Tibial nerve (tissue), 4 donors: ENCODE data around the gene IFNGR2. TPM values are rescaled to one million over a fixed set of nuclear protein-coding genes. Genes with fewer than 3 reads are reported as not detected.

Experiments used
- DNase-seq, 2 donors: peaks; one replicate each; pipeline ENCODE4 v3.0.0-alpha.2; 2019; ENCODE audit warnings: low spot score in 2 of 2
- H3K27ac ChIP-seq, 4 donors: fragments of 200-600 bp; sonication (generic) in 3 of 4; one replicate each; pipeline ENCODE4 v1.5.1; 2017 to 2019; ENCODE audit warnings: mild to moderate bottlenecking in 1 of 4
- H3K27me3 ChIP-seq, 2 donors: fragments of 200-600 bp; sonication (generic) in 1 of 2; one replicate each; pipeline versions ENCODE4 v1.5.1 to v1.6.0; 2017 to 2019
- H3K36me3 ChIP-seq, 3 donors: fragments of 200-600 bp; sonication (generic); one replicate each; pipeline ENCODE4 v1.5.1; 2018 to 2019
- H3K4me1 ChIP-seq, 4 donors: fragments of 200-600 bp; sonication (generic) in 3 of 4; one replicate each; pipeline ENCODE4 v1.5.1; 2017 to 2019
- H3K4me3 ChIP-seq, 4 donors: fragments of 200-600 bp; sonication (generic) in 3 of 4; one replicate each; pipeline ENCODE4 v1.5.1; 2017 to 2019; ENCODE audit warnings: mild to moderate bottlenecking in 1 of 4, moderate library complexity in 1 of 4
- H3K9me3 ChIP-seq, 4 donors: fragments of 200-600 bp; sonication (generic) in 3 of 4; one replicate each; pipeline ENCODE4 v1.5.1; 2017 to 2019
- CTCF ChIP-seq, 5 experiments: fragments of 200-600 bp in 3 of 5; fragments of 450-650 bp in 2 of 5; sonication (generic) in 3 of 5; IDR thresholded peaks; one replicate each; pipeline ENCODE4 v1.5.1; 2016 to 2019; ENCODE audit warnings: antibody characterized with exemption in 5 of 5, mild to moderate bottlenecking in 3 of 5, moderate library complexity in 2 of 5
- EP300 ChIP-seq, 2 donors: sonication (generic); formaldehyde crosslinking; IDR thresholded peaks; one replicate each; pipeline ENCODE4 v1.6.1; 2017; ENCODE audit warnings: antibody characterized with exemption in 2 of 2, mild to moderate bottlenecking in 1 of 2
- POLR2A ChIP-seq, 2 donors: fragments of 450-650 bp; IDR thresholded peaks; one replicate each; pipeline ENCODE4 v1.6.1; 2017; ENCODE audit warnings: antibody characterized with exemption in 2 of 2, mild to moderate bottlenecking in 2 of 2, moderate library complexity in 2 of 2
- WGBS, 2 donors: methylation state at CpG; one replicate each; pipeline ENCODE4 v1.1.5; 2018; 5-methylcytosine and 5-hydroxymethylcytosine counted together
- total RNA-seq, 4 donors: library from RNA; depleted of rRNA; stranded (reverse); fragments of >200 nt; gene quantifications; one replicate each; pipeline ENCODE4 v1.1.0, GENCODE V29; 2016

Gene IFNGR2
- total RNA-seq, 4 donors from 2014 or later, result 110 to 153 (median 129) TPM

DNA sequence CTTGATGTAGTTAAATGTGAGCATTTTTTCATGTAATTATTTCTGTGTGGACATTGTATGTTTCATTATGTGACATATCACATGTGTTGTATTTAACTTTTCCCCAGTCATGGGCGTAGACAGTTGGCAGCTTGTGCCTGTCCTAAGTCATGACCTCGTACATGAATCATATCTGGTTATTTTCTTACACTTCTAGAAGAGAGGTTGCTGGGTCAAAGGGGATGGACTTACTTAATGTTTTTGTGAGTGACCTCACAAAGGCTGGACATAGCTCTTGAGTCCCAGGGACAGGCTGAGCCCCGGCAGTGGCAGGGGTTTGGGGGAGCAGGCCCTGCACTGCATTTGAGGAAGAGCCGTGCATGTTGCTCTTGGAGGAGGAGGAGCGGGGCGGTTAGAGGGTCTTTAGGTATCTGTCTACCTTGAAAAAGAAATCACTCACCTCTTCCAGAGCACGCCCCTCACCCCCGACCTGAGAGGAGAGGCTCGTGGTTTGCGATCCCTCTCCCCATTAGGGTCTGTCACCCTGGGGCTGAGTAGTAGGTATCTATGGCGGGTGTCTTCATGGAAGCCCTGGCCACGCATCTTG lies 16.4 kb downstream of the IFNGR2 start:
- peak in 1 of 2 donors; percentile 72 for TF ChIP-seq EP300 (IDR thresholded peaks at IDR 0.05)
- TF ChIP-seq POLR2A (IDR thresholded peaks at IDR 0.05), result no peak

GRCh38 chr21:33421713-33422393 lies 18.6 kb downstream of the IFNGR2 start:
- Histone ChIP-seq H3K27ac (no peak overlapping the region), H3K4me3 (no peak overlapping the region), H3K27me3 (no peaks in the 10 kb centered on the region), H3K9me3 (no peaks in the 10 kb centered on the region), H3K36me3 (peaks cover 19 to 90% (median 34%) of the 10 kb centered on the region in 3 donors), H3K4me1 (peaks cover 0 to 34% (median 20%) of the 10 kb centered on the region in 4 donors)
- 96 to 98% methylated on average over 5 of the region's 5 CpGs for WGBS, 2 donors
- TF ChIP-seq EP300 (IDR thresholded peaks at IDR 0.05) (no peak), CTCF (IDR thresholded peaks at IDR 0.05) (no peak)
- no peak for DNase-seq

More for the DNA sequence above, 16.4 kb downstream of the IFNGR2 start:
- H3K27ac ChIP-seq, result peak overlapping the region in 2 of 4 donors; percentile 72 to 76
- H3K4me3 ChIP-seq, result no peak overlapping the region
- peaks cover 0 to 34% (median 22%) of the 10 kb centered on the region in 4 donors for H3K4me1 ChIP-seq
- H3K9me3 ChIP-seq, result no peaks in the 10 kb centered on the region
- H3K27me3 ChIP-seq, result no peaks in the 10 kb centered on the region
- WGBS, 2 donors, result 72 to 73% methylated on average over 10 to 12 of the region's 12 CpGs
- peaks cover 13 to 90% (median 38%) of the 10 kb centered on the region in 3 donors for H3K36me3 ChIP-seq
- peak in 1 of 2 donors; percentile 51 for DNase-seq

DNA sequence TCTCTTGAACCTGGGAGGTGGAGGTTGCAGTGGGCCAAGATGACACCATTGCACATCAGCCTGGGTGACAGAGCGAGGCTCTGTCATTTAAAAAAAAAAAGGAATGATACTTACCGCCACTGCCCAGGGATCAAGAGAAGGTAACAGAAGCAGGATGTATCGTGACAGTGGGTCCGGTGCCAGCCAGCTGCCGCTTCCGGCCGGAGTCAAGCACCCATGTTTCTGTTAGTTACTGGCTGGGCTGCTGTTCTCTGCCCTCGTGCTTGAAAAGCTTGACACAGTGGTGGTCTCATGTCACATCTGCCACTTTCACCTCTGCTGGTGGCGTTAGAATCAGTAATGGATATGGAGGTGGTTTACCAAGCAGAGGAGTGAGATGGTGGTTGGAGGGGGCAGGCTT lies 21.0 kb downstream of the IFNGR2 start:
- Histone ChIP-seq H3K4me3 (no peak overlapping the region), H3K4me1 (peaks cover 0 to 34% (median 16%) of the 10 kb centered on the region in 4 donors), H3K36me3 (peaks cover 19 to 94% (median 38%) of the 10 kb centered on the region in 3 donors), H3K27me3 (no peaks in the 10 kb centered on the region), H3K27ac (no peak overlapping the region), H3K9me3 (no peaks in the 10 kb centered on the region)
- DNase-seq, result no peak
- TF ChIP-seq EP300 (IDR thresholded peaks at IDR 0.05) (no peak), POLR2A (IDR thresholded peaks at IDR 0.05) (no peak), CTCF (IDR thresholded peaks at IDR 0.05) (no peak)
- 91 to 94% methylated on average over 9 of the region's 9 CpGs for WGBS, 2 donors

DNA sequence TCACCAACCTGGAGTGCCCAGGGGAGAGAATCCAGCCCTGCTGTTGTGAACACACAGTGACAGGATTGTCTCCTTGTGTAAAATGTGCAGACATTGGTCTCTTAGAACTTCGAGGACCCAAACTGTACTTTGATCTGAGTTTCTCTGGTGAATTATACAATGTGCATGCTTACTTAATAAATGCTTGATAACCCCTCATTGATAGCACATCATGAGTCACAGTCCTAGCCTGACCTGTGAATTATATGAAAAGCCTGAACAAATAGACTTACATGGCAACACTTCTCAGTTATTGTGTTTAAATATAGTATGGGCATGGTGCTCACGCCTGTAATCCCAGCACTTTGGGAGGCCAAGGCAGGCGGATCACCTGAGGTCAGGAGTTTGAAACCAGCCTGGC lies 22.6 kb downstream of the IFNGR2 start:
- no peaks in the 10 kb centered on the region for H3K9me3 ChIP-seq
- TF ChIP-seq POLR2A (IDR thresholded peaks at IDR 0.05) (no peak), CTCF (IDR thresholded peaks at IDR 0.05) (no peak), EP300 (IDR thresholded peaks at IDR 0.05) (no peak)
- no peak overlapping the region for H3K27ac ChIP-seq
- H3K4me1 ChIP-seq, result peaks cover 0 to 38% (median 7%) of the 10 kb centered on the region in 4 donors
- H3K36me3 ChIP-seq, result peaks cover 15 to 99% (median 33%) of the 10 kb centered on the region in 3 donors
- no peak overlapping the region for H3K4me3 ChIP-seq
- no peaks in the 10 kb centered on the region for H3K27me3 ChIP-seq
- DNase-seq, result no peak
- 85 to 93% methylated on average over 3 of the region's 3 CpGs for WGBS, 2 donors

DNA sequence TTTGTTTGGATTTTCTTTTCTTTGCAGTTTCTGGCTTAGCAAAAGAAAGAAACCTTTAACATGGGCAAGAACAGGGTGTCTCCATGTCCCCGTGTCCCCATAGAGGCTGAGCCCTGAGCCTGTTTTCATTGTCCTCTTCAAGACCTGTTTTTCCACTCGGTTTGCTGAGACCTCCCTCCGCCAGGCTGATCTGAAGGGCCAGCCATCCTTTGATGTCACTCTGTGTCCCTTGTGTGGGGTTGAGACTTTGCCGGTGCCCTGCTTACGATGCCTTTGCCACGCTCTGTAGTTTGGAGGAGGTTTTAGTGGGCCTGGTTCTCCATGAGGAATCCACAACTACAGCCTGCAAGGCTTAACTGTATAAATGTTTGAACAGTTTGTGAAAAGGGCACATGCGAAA lies 23.8 kb downstream of the IFNGR2 start:
- WGBS, 2 donors, result 79 to 84% methylated on average over 7 of the region's 7 CpGs
- Histone ChIP-seq H3K36me3 (peaks cover 13 to 99% (median 37%) of the 10 kb centered on the region in 3 donors), H3K27ac (peak overlapping the region in 1 of 4 donors; percentile 29)

More for the DNA sequence above, 23.8 kb downstream of the IFNGR2 start:
- H3K4me1 ChIP-seq, result peaks cover 0 to 38% (median 6%) of the 10 kb centered on the region in 4 donors
- no peak overlapping the region for H3K4me3 ChIP-seq
- no peaks in the 10 kb centered on the region for H3K9me3 ChIP-seq
- TF ChIP-seq EP300 (IDR thresholded peaks at IDR 0.05), result no peak
- TF ChIP-seq POLR2A (IDR thresholded peaks at IDR 0.05), result no peak
- no peak for TF ChIP-seq CTCF (IDR thresholded peaks at IDR 0.05)
- no peak for DNase-seq
- no peaks in the 10 kb centered on the region for H3K27me3 ChIP-seq
